Fibroblast of mammary gland (primary cell): Measurements from ENCODE around the gene FABP1.

ENCODE experiments used
- DNase-seq: peaks from one replicate; pipeline ENCODE4 v3.0.0-alpha.2; 2010; ENCODE audit warnings: low read depth
- H3K4me3 ChIP-seq: 2 replicates; pipeline ENCODE4 v1.5.1; 2011; ENCODE audit warnings: low read depth, mild to moderate bottlenecking, low read length, moderate library complexity; ENCODE audit not compliant: control insufficient read depth
- CTCF ChIP-seq: conservative IDR thresholded peaks from 2 replicates; pipeline ENCODE4 v1.5.1; 2011; ENCODE audit warnings: low read depth, low read length, inconsistent platforms; ENCODE audit not compliant: control insufficient read depth, insufficient read depth

FABP1 gene

DNA sequence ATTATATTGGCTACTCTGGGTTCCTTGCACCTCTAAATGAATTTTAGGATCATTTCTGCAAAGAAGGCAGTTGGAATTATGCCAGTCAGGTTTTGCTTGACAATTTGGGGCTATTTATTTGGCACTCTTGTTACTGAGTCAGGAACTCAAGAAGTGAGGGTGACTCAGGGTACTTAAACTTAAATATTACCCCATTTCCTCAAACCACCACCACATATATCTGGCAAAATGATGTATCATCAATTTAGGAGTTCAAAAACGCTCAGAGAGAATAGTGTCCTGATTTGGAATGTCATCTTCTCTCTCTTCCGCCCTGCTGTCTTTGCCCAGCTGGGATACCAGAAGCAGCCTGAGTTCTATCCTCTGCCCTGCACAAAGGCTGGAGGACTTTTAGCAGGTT, 39.9 kb upstream of the FABP1 start:
- DNase-seq = peak; percentile 10
- H3K4me3 ChIP-seq = no peak overlapping the region
- no peak for TF ChIP-seq CTCF

DNA sequence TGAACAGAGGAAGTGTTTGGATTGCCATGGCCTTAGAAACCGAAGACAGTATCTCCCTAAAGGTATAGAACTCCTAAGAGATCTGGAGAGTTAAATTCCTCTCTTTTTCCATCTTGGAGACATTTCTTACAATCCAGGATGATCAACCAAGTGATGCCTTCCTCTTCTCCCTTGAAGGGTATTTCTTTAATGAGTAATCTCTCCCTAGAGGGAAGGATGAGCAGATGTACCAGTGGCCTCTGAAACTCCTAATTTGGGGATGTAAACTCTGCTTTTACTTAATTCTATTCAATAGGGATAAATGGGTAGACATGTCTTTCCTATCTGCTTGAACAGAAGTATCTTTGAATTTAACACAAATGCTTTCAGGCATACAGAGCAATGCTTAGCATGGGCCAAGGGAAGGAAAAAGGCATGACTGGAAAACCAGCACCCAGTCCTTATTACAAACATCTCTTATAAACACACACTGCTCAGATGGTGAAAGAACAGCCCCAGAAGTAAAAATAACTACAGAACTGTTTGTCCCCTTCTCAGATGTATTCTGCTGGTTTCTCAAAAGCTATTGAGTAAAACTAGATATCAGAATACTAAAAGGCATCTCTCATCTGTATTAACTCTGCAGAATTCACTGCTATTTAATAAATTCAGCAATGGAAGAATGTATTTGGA, 37.6 kb upstream of the FABP1 start:
- peak; percentile 12 for DNase-seq
- no peak overlapping the region for H3K4me3 ChIP-seq
- no peak for TF ChIP-seq CTCF

DNA sequence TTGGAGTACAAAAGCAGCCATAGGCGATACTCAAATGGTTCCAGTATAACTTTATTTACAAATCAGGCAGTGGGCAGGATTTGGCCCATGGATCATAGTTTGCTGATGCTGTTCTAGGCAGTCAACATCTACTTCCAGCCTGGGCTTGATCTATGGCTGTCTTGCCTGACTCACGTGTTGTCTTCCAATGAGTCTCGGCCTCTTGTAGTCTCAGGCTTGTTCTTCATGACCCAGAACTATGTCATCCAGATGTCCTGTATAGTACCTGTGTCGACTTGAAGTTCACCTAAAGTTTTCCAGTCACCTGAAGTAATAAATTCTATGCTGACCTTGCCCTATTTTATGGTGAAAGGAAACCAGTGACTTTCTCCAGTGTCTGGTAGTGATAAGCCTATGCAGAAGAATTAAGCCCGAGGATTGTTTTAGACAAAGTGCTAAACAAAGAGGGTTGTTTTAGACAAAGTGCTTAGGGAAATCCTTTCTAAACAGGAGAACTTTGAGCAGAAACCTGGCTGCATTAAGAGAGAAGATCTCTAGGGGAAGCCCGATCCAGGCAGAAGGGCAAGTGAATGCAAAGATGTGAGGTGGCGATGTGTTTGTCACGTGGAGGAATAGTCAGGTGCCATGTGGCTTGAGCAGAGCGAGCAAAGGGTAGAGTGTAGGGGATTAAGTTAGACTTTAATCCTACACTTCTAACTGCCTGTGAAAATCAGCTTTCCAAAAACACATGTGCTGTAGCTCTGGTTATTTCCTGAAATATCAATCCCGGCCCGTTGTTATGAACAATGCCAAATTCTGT, 33.8 kb upstream of the FABP1 start:
- no peak for TF ChIP-seq CTCF
- H3K4me3 ChIP-seq = no peak overlapping the region
- DNase-seq = no peak

GRCh38 chr2:88160517-88160916, 32.7 kb upstream of the FABP1 start:
- no peak for TF ChIP-seq CTCF
- H3K4me3 ChIP-seq = no peak overlapping the region
- no peak for DNase-seq

- peak; percentile 76 for DNase-seq
- no peak overlapping the region for H3K4me3 ChIP-seq
- TF ChIP-seq CTCF = peak; percentile 96
Observed at GRCh38 chr2:88159955-88160415, 32.1 kb upstream of the FABP1 start.

DNA sequence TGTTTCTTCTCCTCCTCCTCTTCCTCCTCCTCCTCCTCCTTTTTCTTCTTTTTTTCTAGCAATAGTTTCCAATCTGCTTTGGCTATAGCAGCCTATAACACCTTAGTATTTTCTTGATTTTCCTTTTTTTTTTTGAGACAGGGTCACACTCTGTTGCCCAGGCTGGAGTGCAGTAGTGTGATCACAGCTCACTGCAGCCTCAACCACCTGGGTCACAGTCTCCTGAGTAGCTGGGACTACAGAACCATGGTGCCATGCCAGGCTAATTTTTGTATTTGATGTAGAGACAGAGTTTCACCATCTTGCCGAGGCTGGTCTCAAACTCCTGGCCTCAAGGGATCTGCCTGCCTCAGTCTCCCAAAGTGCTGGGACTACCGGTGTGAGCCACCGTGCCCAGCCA, 31.6 kb upstream of the FABP1 start:
- no peak for TF ChIP-seq CTCF
- no peak for DNase-seq
- no peak overlapping the region for H3K4me3 ChIP-seq
